GM19468 (cell line): Measurements from ENCODE around the gene ZNF688.
A peak's percentile ranks its signal among the peaks of the same experiment; 100 is the strongest.
"Not testable (repeated sequence)": the region's sequence is repeated elsewhere in the genome, so short reads cannot be mapped to it uniquely, and the experiment has no call there.

Experiments used
- ATAC-seq: cut with Tn5 transposase; IDR thresholded peaks from one replicate; pipeline ENCODE4 v1.9.1; 2021; ENCODE audit warnings: mild to moderate bottlenecking, moderate library complexity, moderate number of reproducible peaks; ENCODE audit not compliant: unreplicated experiment; ENCODE audit errors: extremely low read depth

Gene ZNF688

GRCh38 chr16:30557957-30558788 lies 13.3 kb downstream of the ZNF688 start, which contains the start of gene ZNF764:
ZNF764 (minus strand) TSS chr16:30558374; CDS start chr16:30558182, 192 bp downstream.
- ATAC-seq = peak; percentile 87

- no peak for ATAC-seq
Observed at GRCh38 chr16:30557707-30557956, 13.9 kb downstream of the ZNF688 start.

GRCh38 chr16:30556125-30556473 lies 15.4 kb downstream of the ZNF688 start:
- no peak for ATAC-seq

- ATAC-seq = no peak
Observed at GRCh38 chr16:30555315-30556124, 16.0 kb downstream of the ZNF688 start.

- ATAC-seq = no peak
Observed at GRCh38 chr16:30554557-30555314, 16.8 kb downstream of the ZNF688 start.

GRCh38 chr16:30553393-30553899 lies 18.1 kb downstream of the ZNF688 start:
- no peak for ATAC-seq

- no peak for ATAC-seq
Observed at GRCh38 chr16:30552956-30553355, 18.6 kb downstream of the ZNF688 start.

GRCh38 chr16:30551781-30552180 lies 19.7 kb downstream of the ZNF688 start:
- ATAC-seq = no peak

- ATAC-seq = no peak
Observed at GRCh38 chr16:30548416-30549253, 22.9 kb downstream of the ZNF688 start.

- ATAC-seq = no peak
Observed at GRCh38 chr16:30546115-30546514, 25.4 kb downstream of the ZNF688 start.

- ATAC-seq = no peak
Observed at GRCh38 chr16:30543067-30543466, 28.4 kb downstream of the ZNF688 start.

- ATAC-seq = no peak
Observed at GRCh38 chr16:30541502-30542329, 29.8 kb downstream of the ZNF688 start.

GRCh38 chr16:30540916-30541464 lies 30.5 kb downstream of the ZNF688 start:
- not testable (repeated sequence) for ATAC-seq

GRCh38 chr16:30539986-30540526 lies 31.5 kb downstream of the ZNF688 start:
- ATAC-seq = not testable (repeated sequence)

GRCh38 chr16:30539000-30539964 lies 32.2 kb downstream of the ZNF688 start:
- ATAC-seq = no peak

GRCh38 chr16:30536391-30537024 lies 35.0 kb downstream of the ZNF688 start:
- not testable (repeated sequence) for ATAC-seq

GRCh38 chr16:30535777-30536190 lies 35.7 kb downstream of the ZNF688 start:
- no peak for ATAC-seq
